Psoas muscle (tissue), 8 donors: ENCODE data around the gene PPP1R13L. TPM values are rescaled to one million over a fixed set of nuclear protein-coding genes. Genes with fewer than 3 reads are reported as not detected.

Source experiments
- ATAC-seq, 4 donors: fragments of 200-7000 bp; cut with Tn5 transposase; one replicate each; pipeline ENCODE4 v1.9.1; 2020; ENCODE audit warnings: moderate library complexity in 3 of 4, mild to moderate bottlenecking in 2 of 4
- DNase-seq, 2 donors: peaks; one replicate each; pipeline ENCODE4 v3.0.0-alpha.2; 2020
- H3K27ac ChIP-seq: fragments of 200-600 bp; one replicate; pipeline ENCODE4 v1.8.0; 2022
- H3K27me3 ChIP-seq, 3 donors: fragments of 200-600 bp in 1 of 3; one replicate each; pipeline versions ENCODE4 v1.6.1 to v1.8.0; 2013 to 2022; ENCODE audit warnings: low read length in 2 of 3, mild to moderate bottlenecking in 2 of 3, moderate library complexity in 1 of 3; ENCODE audit not compliant: insufficient read depth in 3 of 3
- H3K36me3 ChIP-seq, 2 donors: fragments of 200-600 bp in 1 of 2; one replicate each; pipeline versions ENCODE4 v1.6.1 to v1.8.0; 2013 to 2022; ENCODE audit warnings: low read depth in 1 of 2, mild to moderate bottlenecking in 1 of 2, moderate library complexity in 1 of 2; ENCODE audit not compliant: insufficient read depth in 1 of 2
- H3K4me1 ChIP-seq: fragments of 200-600 bp; one replicate; pipeline ENCODE4 v1.8.0; 2022
- H3K4me3 ChIP-seq: fragments of 200-600 bp; one replicate; pipeline ENCODE4 v1.8.0; 2022; ENCODE audit warnings: mild to moderate bottlenecking
- H3K9me3 ChIP-seq: fragments of 200-600 bp; one replicate; pipeline ENCODE4 v1.8.0; 2022
- CTCF ChIP-seq: fragments of 200-600 bp; IDR thresholded peaks from one replicate; pipeline ENCODE4 v1.8.0; 2022; ENCODE audit warnings: antibody characterized with exemption
- WGBS, 3 donors: extraction: QIAGEN DNeasy Blood & Tissue Kit; methylation state at CpG; one replicate each; pipeline versions ENCODE4 v1.1.6 to v1.1.7; 2013; 5-methylcytosine and 5-hydroxymethylcytosine counted together
- intact Hi-C, 2 donors: fragments of 100-400 bp; cut with DNase I; formaldehyde crosslinking; loops; one replicate each; pipeline versions ENCODE4 v1.11.0 to v1.14.2; 2022
- polyA plus RNA-seq, 3 donors: library from polyadenylated mRNA; stranded (reverse); fragments of 200-250 nt; gene quantifications; one replicate each; pipeline ENCODE4 v1.2.3, GENCODE V29; 2013
- total RNA-seq, 4 donors: library from RNA; stranded (reverse); fragmentation: NEBNext Ultra II Directional in 2 of 4; extraction: Animal tissue kit (Norgen Biotek cat#: 25700) in 2 of 4; gene quantifications; one replicate each; pipeline versions ENCODE4 v1.2.1 to v1.2.4, GENCODE V29; 2021 to 2023
- donor health status: healthy with polysubstance abuse.
- donor health status: DM: no; HTN: no; CAD: no; lungs with moderate emphysema.
- donor health status: Bipolar disorder and iron deficiency.
- donor health status: healthy.
- donor health status: DM: yes; HTN: yes; CAD: no.
- donor health status: DM: no; HTN: no; CAD: no.
- donor health status: DM: no; HTN: no; CAD: no.
- donor health status: DM: yes; HTN: yes; CAD: no.

The PPP1R13L gene
- total and polyA plus RNA-seq, 7 donors: 1.8 to 21.4 (median 4.8) TPM

GRCh38 chr19:45358213-45358792 is 46.6 kb downstream of the PPP1R13L start:
- intact Hi-C loops: no loop called here
- Histone ChIP-seq H3K27me3 (no peaks in the 10 kb centered on the region), H3K36me3 (peaks cover 0 to 55% of the 10 kb centered on the region in 2 donors), H3K9me3 (no peaks in the 10 kb centered on the region), H3K4me3 (no peak overlapping the region), H3K4me1 (no peaks in the 10 kb centered on the region), H3K27ac (no peak overlapping the region)
- TF ChIP-seq CTCF: no peak
- 86 to 92% (median 91%) methylated on average over 12 of the region's 12 CpGs for WGBS, 3 donors
- no peak for ATAC-seq
- no peak for DNase-seq

- DNase-seq (no peak), ATAC-seq (no peak)
- intact Hi-C loops: no loop called here
- Histone ChIP-seq H3K27me3 (no peaks in the 10 kb centered on the region), H3K4me1 (no peaks in the 10 kb centered on the region), H3K36me3 (peaks cover 0 to 55% of the 10 kb centered on the region in 2 donors), H3K9me3 (no peaks in the 10 kb centered on the region), H3K27ac (no peak overlapping the region), H3K4me3 (no peak overlapping the region)
- TF ChIP-seq CTCF: no peak
- 89 to 93% (median 91%) methylated on average over 11 of the region's 11 CpGs for WGBS, 3 donors
These were observed 47.5 kb downstream of the PPP1R13L start for GRCh38 chr19:45357445-45357783.

GRCh38 chr19:45356760-45357444 is 48.0 kb downstream of the PPP1R13L start:
- no peak overlapping the region for H3K27ac ChIP-seq
- DNase-seq (no peak), ATAC-seq (no peak)
- 88 to 92% (median 90%) methylated on average over 20 of the region's 20 CpGs for WGBS, 3 donors
- H3K4me3 ChIP-seq: no peak overlapping the region
- no peaks in the 10 kb centered on the region for H3K27me3 ChIP-seq
- TF ChIP-seq CTCF: no peak
- H3K9me3 ChIP-seq: no peaks in the 10 kb centered on the region
- intact Hi-C loops: no loop called here
- H3K4me1 ChIP-seq: no peaks in the 10 kb centered on the region
- peaks cover 0 to 55% of the 10 kb centered on the region in 2 donors for H3K36me3 ChIP-seq

GRCh38 chr19:45355910-45356309 is 49.0 kb downstream of the PPP1R13L start:
- intact Hi-C loops: no loop called here
- 94 to 96% (median 96%) methylated on average over 9 of the region's 9 CpGs for WGBS, 3 donors
- no peaks in the 10 kb centered on the region for H3K9me3 ChIP-seq
- H3K36me3 ChIP-seq: peaks cover 2 to 53% of the 10 kb centered on the region in 2 donors
- ATAC-seq: no peak
- H3K4me1 ChIP-seq: no peaks in the 10 kb centered on the region
- no peaks in the 10 kb centered on the region for H3K27me3 ChIP-seq
- no peak for TF ChIP-seq CTCF
- no peak overlapping the region for H3K4me3 ChIP-seq
- H3K27ac ChIP-seq: no peak overlapping the region
- no peak for DNase-seq
